ENCODE measurements around the gene TUBB3. TPM values are rescaled to one million over a fixed set of nuclear protein-coding genes. Genes with fewer than 3 reads are reported as not detected.
"Not testable (repeated sequence)": the region's sequence is repeated elsewhere in the genome, so short reads cannot be mapped to it uniquely, and the experiment has no call there.

Gene TUBB3
- total RNA-seq, 1 experiment from 2014 or later, result 159 TPM

DNA sequence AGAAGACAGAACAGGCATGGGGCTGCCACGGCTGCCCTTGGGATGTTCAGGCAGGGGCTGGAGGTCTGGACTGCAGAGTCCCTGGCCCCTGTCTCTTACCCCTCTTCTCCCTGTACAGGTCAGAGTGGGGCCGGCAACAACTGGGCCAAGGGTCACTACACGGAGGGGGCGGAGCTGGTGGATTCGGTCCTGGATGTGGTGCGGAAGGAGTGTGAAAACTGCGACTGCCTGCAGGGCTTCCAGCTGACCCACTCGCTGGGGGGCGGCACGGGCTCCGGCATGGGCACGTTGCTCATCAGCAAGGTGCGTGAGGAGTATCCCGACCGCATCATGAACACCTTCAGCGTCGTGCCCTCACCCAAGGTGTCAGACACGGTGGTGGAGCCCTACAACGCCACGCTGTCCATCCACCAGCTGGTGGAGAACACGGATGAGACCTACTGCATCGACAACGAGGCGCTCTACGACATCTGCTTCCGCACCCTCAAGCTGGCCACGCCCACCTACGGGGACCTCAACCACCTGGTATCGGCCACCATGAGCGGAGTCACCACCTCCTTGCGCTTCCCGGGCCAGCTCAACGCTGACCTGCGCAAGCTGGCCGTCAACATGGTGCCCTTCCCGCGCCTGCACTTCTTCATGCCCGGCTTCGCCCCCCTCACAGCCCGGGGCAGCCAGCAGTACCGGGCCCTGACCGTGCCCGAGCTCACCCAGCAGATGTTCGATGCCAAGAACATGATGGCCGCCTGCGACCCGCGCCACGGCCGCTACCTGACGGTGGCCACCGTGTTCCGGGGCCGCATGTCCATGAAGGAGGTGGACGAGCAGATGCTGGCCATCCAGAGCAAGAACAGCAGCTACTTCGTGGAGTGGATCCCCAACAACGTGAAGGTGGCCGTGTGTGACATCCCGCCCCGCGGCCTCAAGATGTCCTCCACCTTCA, 11.7 kb downstream of the TUBB3 start:
- H3K9ac ChIP-seq (ENCODE audit: low read length), result no peak overlapping the region
- no TSS peak for BruUV-seq (replicated peaks)
- no peaks in the 10 kb centered on the region for H3K4me1 ChIP-seq (ENCODE audit: insufficient read depth, low read length)
- H3K9me3 ChIP-seq (ENCODE audit: low read length), result no peaks in the 10 kb centered on the region
- TF ChIP-seq EZH2 (IDR thresholded peaks at IDR 0.05; ENCODE audit: low read length, unreplicated experiment) (no peak), EZH2phosphoT487 (IDR thresholded peaks at IDR 0.05; ENCODE audit: borderline replicate concordance, low read length) (no peak)
- TF ChIP-seq, protein P1, sequence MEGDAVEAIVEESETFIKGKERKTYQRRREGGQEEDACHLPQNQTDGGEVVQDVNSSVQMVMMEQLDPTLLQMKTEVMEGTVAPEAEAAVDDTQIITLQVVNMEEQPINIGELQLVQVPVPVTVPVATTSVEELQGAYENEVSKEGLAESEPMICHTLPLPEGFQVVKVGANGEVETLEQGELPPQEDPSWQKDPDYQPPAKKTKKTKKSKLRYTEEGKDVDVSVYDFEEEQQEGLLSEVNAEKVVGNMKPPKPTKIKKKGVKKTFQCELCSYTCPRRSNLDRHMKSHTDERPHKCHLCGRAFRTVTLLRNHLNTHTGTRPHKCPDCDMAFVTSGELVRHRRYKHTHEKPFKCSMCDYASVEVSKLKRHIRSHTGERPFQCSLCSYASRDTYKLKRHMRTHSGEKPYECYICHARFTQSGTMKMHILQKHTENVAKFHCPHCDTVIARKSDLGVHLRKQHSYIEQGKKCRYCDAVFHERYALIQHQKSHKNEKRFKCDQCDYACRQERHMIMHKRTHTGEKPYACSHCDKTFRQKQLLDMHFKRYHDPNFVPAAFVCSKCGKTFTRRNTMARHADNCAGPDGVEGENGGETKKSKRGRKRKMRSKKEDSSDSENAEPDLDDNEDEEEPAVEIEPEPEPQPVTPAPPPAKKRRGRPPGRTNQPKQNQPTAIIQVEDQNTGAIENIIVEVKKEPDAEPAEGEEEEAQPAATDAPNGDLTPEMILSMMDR (conservative IDR thresholded peaks at IDR 0.05; ENCODE audit: low read depth, low read length), result no peak
- no peaks in the 10 kb centered on the region for H3K27me3 ChIP-seq (ENCODE audit: low read length)
- H3K4me2 ChIP-seq (ENCODE audit: low read length), result no peak overlapping the region
- intact Hi-C loops (cut with micrococcal nuclease), result no loop called here
- H3K4me3 ChIP-seq (ENCODE audit: low read length), result no peak overlapping the region
- H3K79me2 ChIP-seq (ENCODE audit: low read length), result no peaks in the 10 kb centered on the region
- DNase-seq (no peak), ATAC-seq (no peak)
- peaks cover 5% of the 10 kb centered on the region; the same call in 1 of the 2 replicates for H3K36me3 ChIP-seq (ENCODE audit: low read depth, low read length)
- H3K9me2 ChIP-seq (replicated peaks; ENCODE audit: low read length), result no peaks in the 10 kb centered on the region
- H3F3A ChIP-seq (ENCODE audit: low read length, unreplicated experiment), result no peaks in the 10 kb centered on the region
- ChIA-PET CTCF (no interaction called here), POLR2A (ENCODE audit: unreplicated experiment) (interaction anchor here (0.6 kb wide), 1 partner anchor 515 kb away, joined by 3 read pairs; no protein-coding TSS in a partner anchor)
- no peak overlapping the region for H2AFZ ChIP-seq (ENCODE audit: low read length)
- no peak overlapping the region for H3K27ac ChIP-seq (ENCODE audit: low read length)
- H4K20me1 ChIP-seq (ENCODE audit: low read length), result no peaks in the 10 kb centered on the region

GRCh38 chr16:89935620-89936019, 12.5 kb downstream of the TUBB3 start:
- H3K4me3 ChIP-seq (ENCODE audit: low read length); CTCF ChIA-PET; H3K79me2 ChIP-seq (ENCODE audit: low read length); intact Hi-C loops (cut with micrococcal nuclease); DNase-seq; H3F3A ChIP-seq (ENCODE audit: low read length, unreplicated experiment); H3K4me2 ChIP-seq (ENCODE audit: low read length); BruUV-seq (replicated peaks); H2AFZ ChIP-seq (ENCODE audit: low read length); H3K9me2 ChIP-seq (replicated peaks; ENCODE audit: low read length); H3K27me3 ChIP-seq (ENCODE audit: low read length); H3K4me1 ChIP-seq (ENCODE audit: insufficient read depth, low read length); H3K36me3 ChIP-seq (ENCODE audit: low read depth, low read length); H3K9me3 ChIP-seq (ENCODE audit: low read length); H3K27ac ChIP-seq (ENCODE audit: low read length); H3K9ac ChIP-seq (ENCODE audit: low read length); ATAC-seq; H4K20me1 ChIP-seq (ENCODE audit: low read length): not testable (repeated sequence)
- POLR2A ChIA-PET (ENCODE audit: unreplicated experiment), result interaction anchor here (0.6 kb wide), 1 partner anchor 515 kb away, joined by 3 read pairs; no protein-coding TSS in a partner anchor

DNA sequence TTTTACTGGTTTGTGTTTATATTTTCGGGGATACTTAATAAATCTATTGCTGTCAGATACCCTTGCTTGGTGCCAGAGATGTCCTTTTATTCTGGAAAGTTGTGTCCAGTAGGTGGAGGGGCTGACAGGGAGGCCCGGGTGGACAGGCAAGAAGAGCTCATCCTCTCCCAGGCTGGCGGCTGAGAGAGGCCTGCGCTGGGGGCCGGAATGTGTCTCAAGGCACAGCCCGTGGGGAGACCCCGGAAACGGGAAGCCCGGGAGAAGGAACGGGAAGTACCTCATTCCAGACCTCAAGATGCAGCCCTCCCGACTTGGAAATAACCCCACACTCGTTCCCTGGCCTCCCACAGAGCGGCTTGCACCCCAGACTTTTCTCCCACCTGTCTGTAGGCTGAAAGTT, 12.9 kb downstream of the TUBB3 start:
- no peaks in the 10 kb centered on the region for H3K9me3 ChIP-seq (ENCODE audit: low read length)
- no peaks in the 10 kb centered on the region for H3K27me3 ChIP-seq (ENCODE audit: low read length)
- ATAC-seq, result no peak
- intact Hi-C loops (cut with micrococcal nuclease), result no loop called here
- H3K4me3 ChIP-seq (ENCODE audit: low read length), result no peak overlapping the region
- no peaks in the 10 kb centered on the region for H3K9me2 ChIP-seq (replicated peaks; ENCODE audit: low read length)
- no peak overlapping the region for H3K9ac ChIP-seq (ENCODE audit: low read length)
- no peaks in the 10 kb centered on the region for H3K79me2 ChIP-seq (ENCODE audit: low read length)
- H3K4me2 ChIP-seq (ENCODE audit: low read length), result no peak overlapping the region
- no peak overlapping the region for H3K27ac ChIP-seq (ENCODE audit: low read length)
- no peaks in the 10 kb centered on the region for H3K4me1 ChIP-seq (ENCODE audit: insufficient read depth, low read length)
- ChIA-PET POLR2A (ENCODE audit: unreplicated experiment) (no interaction called here), CTCF (no interaction called here)
- no peaks in the 10 kb centered on the region for H4K20me1 ChIP-seq (ENCODE audit: low read length)
- H2AFZ ChIP-seq (ENCODE audit: low read length), result no peak overlapping the region
- BruUV-seq (replicated peaks), result no TSS peak
- no peak for DNase-seq
- H3F3A ChIP-seq (ENCODE audit: low read length, unreplicated experiment), result no peaks in the 10 kb centered on the region
- peaks cover 5% of the 10 kb centered on the region; the same call in 1 of the 2 replicates for H3K36me3 ChIP-seq (ENCODE audit: low read depth, low read length)
- TF ChIP-seq, protein P1 (conservative IDR thresholded peaks at IDR 0.05; ENCODE audit: low read depth, low read length), result no peak
- TF ChIP-seq EZH2 (IDR thresholded peaks at IDR 0.05; ENCODE audit: low read length, unreplicated experiment) (no peak), EZH2phosphoT487 (IDR thresholded peaks at IDR 0.05; ENCODE audit: borderline replicate concordance, low read length) (no peak)
